HCT116 (cell line): ENCODE measurements around the gene CALML4. TPM values are rescaled to one million over a fixed set of nuclear protein-coding genes. Genes with fewer than 3 reads are reported as not detected.

Experiments
- ATAC-seq: fragments of 200-7000 bp; cut with Tn5 transposase; 2 replicates; pipeline ENCODE4 v1.9.1; 2020; ENCODE audit warnings: mild to moderate bottlenecking, moderate library complexity
- BruUV-seq: library from RNA; stranded (reverse); fragments of 400-500 nt; replicated peaks from 2 replicates; lab custom pipeline; 2021; lab: Mats Ljungman, UMichigan
- CTCF ChIA-PET: fragments of 300-600 bp; sonication (Branson Sonifier 250); formaldehyde crosslinking; loops from one replicate; lab custom pipeline; 2021; ENCODE audit warnings: antibody characterized with exemption; lab: Charles Lee
- POLR2A ChIA-PET: fragments of 300-600, 350-600 bp; sonication (Branson Sonifier 250); formaldehyde crosslinking; loops from one replicate; lab custom pipeline; 2021; ENCODE audit warnings: antibody characterized with exemption; lab: Charles Lee
- RAD21 ChIA-PET, 2 experiments: fragments of 300-600 bp; sonication (Branson Sonifier 250); formaldehyde crosslinking; loops; one replicate each; lab custom pipeline; 2023; ENCODE audit warnings: low total read pairs in 2 of 2; ENCODE audit not compliant: uncharacterized antibody in 2 of 2, unreplicated experiment in 2 of 2, low non-redundant PET in 1 of 2; lab: Charles Lee
- DNase-seq: peaks from one replicate; pipeline ENCODE4 v3.0.0-alpha.2; 2010; ENCODE audit warnings: low read depth, low spot score
- H2AFZ ChIP-seq: fragments of 200-600 bp; shearing (Covaris generic), sonication (generic); 2 replicates; pipeline ENCODE4 v1.6.1; 2017; ENCODE audit warnings: low read depth, mixed run types, mixed read lengths, antibody characterized with exemption, low read length; ENCODE audit not compliant: poor library complexity, severe bottlenecking
- H3K27ac ChIP-seq: 2 replicates; pipeline ENCODE4 v1.5.1; 2012; ENCODE audit warnings: low read depth, low read length
- H3K27me3 ChIP-seq: fragments of 200-600 bp; sonication (generic); 2 replicates; pipeline ENCODE4 v1.6.1; 2016; ENCODE audit warnings: mixed run types, low read length, mixed read lengths; ENCODE audit not compliant: insufficient read depth
- H3K36me3 ChIP-seq, 2 experiments: fragments of 200-500 bp in 1 of 2; fragments of 200-600 bp in 1 of 2; sonication (Bioruptor generic) in 1 of 2; sonication (generic) in 1 of 2; 2 replicates each; pipeline versions ENCODE4 v1.5.1 to v1.6.1; 2014 to 2016; ENCODE audit warnings: low read length in 2 of 2, inconsistent platforms in 1 of 2, mixed read lengths in 1 of 2, mixed run types in 1 of 2; ENCODE audit not compliant: insufficient read depth in 2 of 2, control insufficient read depth in 1 of 2
- H3K4me1 ChIP-seq, 2 experiments: fragments of 200-600 bp in 1 of 2; sonication (generic) in 1 of 2; 2 replicates each; pipeline versions ENCODE4 v1.5.1 to v1.6.1; 2012 to 2017; ENCODE audit warnings: low read length in 2 of 2, inconsistent platforms in 1 of 2, mild to moderate bottlenecking in 1 of 2, mixed read lengths in 1 of 2, mixed run types in 1 of 2, moderate library complexity in 1 of 2; ENCODE audit not compliant: insufficient read depth in 2 of 2, control insufficient read depth in 1 of 2
- H3K4me2 ChIP-seq: fragments of 200-600 bp; sonication (generic); 2 replicates; pipeline ENCODE4 v1.6.1; 2017; ENCODE audit warnings: mixed run types, low read length, mixed read lengths
- H3K4me3 ChIP-seq, 2 experiments: fragments of 200-600 bp in 1 of 2; sonication (generic) in 1 of 2; replicated peaks in 1 of 2; 2 replicates each; pipeline ENCODE4 v1.5.1; 2011 to 2016; ENCODE audit warnings: low read length in 2 of 2, control low read depth in 1 of 2, low read depth in 1 of 2, mild to moderate bottlenecking in 1 of 2, mixed read lengths in 1 of 2, mixed run types in 1 of 2
- H3K79me2 ChIP-seq: fragments of 200-600 bp; sonication (generic); 2 replicates; pipeline ENCODE4 v1.6.1; 2017; ENCODE audit warnings: mild to moderate bottlenecking, mixed run types, low read length, moderate library complexity, mixed read lengths; ENCODE audit not compliant: insufficient read depth
- H3K9ac ChIP-seq: fragments of 200-600 bp; sonication (generic); 2 replicates; pipeline ENCODE4 v1.6.1; 2016; ENCODE audit warnings: low read length, mixed read lengths
- H3K9me2 ChIP-seq: fragments of 200-600 bp; sonication (generic), shearing (Covaris generic); 2 replicates; pipeline ENCODE4 v1.6.1; 2017; ENCODE audit warnings: mixed run types, mild to moderate bottlenecking, moderate library complexity; ENCODE audit not compliant: insufficient read depth
- H3K9me3 ChIP-seq, 2 experiments: fragments of 200-500 bp in 1 of 2; fragments of 200-600 bp in 1 of 2; sonication (Bioruptor generic) in 1 of 2; sonication (generic) in 1 of 2; 2 replicates each; pipeline ENCODE4 v1.6.1; 2014 to 2017; ENCODE audit warnings: low read length in 2 of 2, mixed read lengths in 2 of 2, inconsistent platforms in 1 of 2, low read depth in 1 of 2, mild to moderate bottlenecking in 1 of 2, mixed run types in 1 of 2, moderate library complexity in 1 of 2; ENCODE audit not compliant: control insufficient read depth in 1 of 2, insufficient read depth in 1 of 2
- H4K20me1 ChIP-seq: fragments of 200-600 bp; sonication (generic), shearing (Covaris generic); 2 replicates; pipeline ENCODE4 v1.6.1; 2017; ENCODE audit warnings: mixed run types, mild to moderate bottlenecking, moderate library complexity; ENCODE audit not compliant: insufficient read depth
- CEBPB ChIP-seq: IDR thresholded peaks from 2 replicates; pipeline ENCODE4 v1.6.1; 2012; ENCODE audit warnings: low read depth
- EZH2 ChIP-seq: fragments of 200-600 bp; sonication (generic); IDR thresholded peaks from 2 replicates; pipeline ENCODE4 v1.6.1; 2017; ENCODE audit warnings: antibody characterized with exemption, mixed run types
- EZH2phosphoT487 ChIP-seq: fragments of 200-600 bp; IDR thresholded peaks from 2 replicates; pipeline ENCODE4 v1.6.1; 2018; ENCODE audit warnings: antibody characterized with exemption, borderline replicate concordance
- JUND ChIP-seq: IDR thresholded peaks from 2 replicates; pipeline ENCODE4 v1.6.1; 2012
- POLR2A ChIP-seq: IDR thresholded peaks from 2 replicates; pipeline ENCODE4 v1.7.0; 2011; ENCODE audit warnings: borderline replicate concordance; ENCODE audit not compliant: insufficient read depth, insufficient read length; ENCODE audit errors: extremely low read depth
- SIN3A ChIP-seq: IDR thresholded peaks from 2 replicates; pipeline ENCODE4 v1.6.1; 2012; ENCODE audit warnings: low read depth
- SRF ChIP-seq: IDR thresholded peaks from 2 replicates; pipeline ENCODE4 v1.6.1; 2012; ENCODE audit warnings: low read depth
- YY1 ChIP-seq: IDR thresholded peaks from 2 replicates; pipeline ENCODE4 v1.6.1; 2011; ENCODE audit warnings: low read length, low read depth, moderate library complexity, mild to moderate bottlenecking; ENCODE audit not compliant: insufficient replicate concordance; ENCODE audit errors: extremely low read depth
- ZNF274 ChIP-seq: fragments of 200-500 bp; sonication (Bioruptor generic); IDR thresholded peaks from 2 replicates; pipeline ENCODE4 v1.6.1; 2014; ENCODE audit warnings: mild to moderate bottlenecking, low read depth, low read length, inconsistent platforms
- intact Hi-C: fragments of 100-400 bp; cut with micrococcal nuclease; formaldehyde crosslinking; loops from 2 replicates; pipeline ENCODE4 v1.10.0; 2022
- total RNA-seq: library from RNA; stranded (reverse); gene quantifications from one replicate; pipeline ENCODE4 v1.2.1, GENCODE V29; 2021; ENCODE audit not compliant: unreplicated experiment
- TF ChIP-seq, protein P1 (sequence below): IDR thresholded peaks from 2 replicates; pipeline ENCODE4 v1.6.1; 2012

Gene CALML4
- total RNA-seq, 1 experiment from 2014 or later, result 8.5 TPM

DNA sequence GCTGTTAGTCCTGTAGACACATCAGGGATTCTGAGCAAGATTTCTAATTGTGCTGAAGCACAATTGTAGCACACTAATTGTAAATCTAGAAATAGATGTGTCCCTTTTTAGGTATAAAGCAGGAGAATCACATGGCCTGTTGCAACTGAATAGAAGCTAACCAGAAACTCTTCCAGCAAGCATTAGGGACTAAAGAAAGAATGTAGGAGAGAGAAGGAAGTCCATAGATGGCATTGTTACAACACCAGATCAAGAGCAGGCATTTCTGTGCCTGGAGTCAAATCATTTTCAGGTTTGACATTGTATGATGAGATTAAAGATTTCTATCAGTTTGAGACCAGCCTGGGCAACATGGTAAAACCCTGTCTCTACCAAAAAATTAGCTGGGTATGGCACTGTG lies 27.4 kb downstream of the CALML4 start:
- no peak for TF ChIP-seq ZNF274
- no peak for TF ChIP-seq SIN3A
- TF ChIP-seq POLR2A, result no peak
- no peak for TF ChIP-seq EZH2phosphoT487
- Histone ChIP-seq H3K27me3 (no peaks in the 10 kb centered on the region), H3K27ac (no peak overlapping the region), H3K4me3 (no peak overlapping the region), H3K36me3 (peaks cover 0 to 19% of the 10 kb centered on the region in 2 experiments; a peak in 3 of 4 replicates), H3K9ac (no peak overlapping the region), H3K79me2 (no peaks in the 10 kb centered on the region), H3K9me2 (no peaks in the 10 kb centered on the region), H4K20me1 (peaks cover 3% of the 10 kb centered on the region; the same call in 1 of the 2 replicates), H3K4me2 (no peak overlapping the region), H2AFZ (no peak overlapping the region), H3K4me1 (no peaks in the 10 kb centered on the region), H3K9me3 (no peaks in the 10 kb centered on the region)
- no TSS peak for BruUV-seq
- ATAC-seq (no peak), DNase-seq (no peak)
- intact Hi-C loops, result no loop called here
- ChIA-PET RAD21 (no interaction called here), CTCF (no interaction called here), POLR2A (no interaction called here)

DNA sequence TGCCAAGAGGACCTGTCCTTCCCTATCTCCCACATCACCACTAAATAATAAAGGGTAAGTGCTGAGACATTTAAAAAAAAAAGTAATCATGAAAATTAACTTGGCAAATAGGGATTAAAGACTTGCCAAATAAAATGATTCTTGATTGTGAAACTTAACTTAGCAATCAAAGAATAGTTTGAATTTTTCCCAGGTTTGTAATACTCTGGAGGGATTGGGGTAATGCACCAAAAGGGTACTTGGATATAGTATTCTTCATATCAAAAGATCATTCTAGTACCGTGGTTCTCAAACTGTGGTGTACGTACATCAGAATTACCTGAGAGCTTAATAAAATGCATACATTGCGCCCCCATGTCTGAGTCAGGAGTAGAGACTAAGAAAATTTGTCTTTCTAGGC lies 28.5 kb downstream of the CALML4 start:
- RAD21 ChIA-PET, result no interaction called here
- TF ChIP-seq SRF (no peak), SIN3A (no peak), CEBPB (no peak), YY1 (no peak), EZH2 (no peak), POLR2A (no peak), JUND (no peak)
- TF ChIP-seq, protein P1, sequence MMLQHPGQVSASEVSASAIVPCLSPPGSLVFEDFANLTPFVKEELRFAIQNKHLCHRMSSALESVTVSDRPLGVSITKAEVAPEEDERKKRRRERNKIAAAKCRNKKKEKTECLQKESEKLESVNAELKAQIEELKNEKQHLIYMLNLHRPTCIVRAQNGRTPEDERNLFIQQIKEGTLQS, result no peak
- CTCF ChIA-PET, result no interaction called here

More for the DNA sequence above, 28.5 kb downstream of the CALML4 start:
- Histone ChIP-seq H3K4me3 (no peak overlapping the region), H2AFZ (no peak overlapping the region), H3K9ac (no peak overlapping the region), H3K27ac (no peak overlapping the region), H3K36me3 (peaks cover 0 to 15% of the 10 kb centered on the region in 2 experiments; a peak in 3 of 4 replicates), H4K20me1 (peaks cover 3% of the 10 kb centered on the region; the same call in 1 of the 2 replicates), H3K27me3 (no peaks in the 10 kb centered on the region), H3K4me1 (no peaks in the 10 kb centered on the region), H3K9me3 (no peaks in the 10 kb centered on the region), H3K79me2 (no peaks in the 10 kb centered on the region), H3K4me2 (no peak overlapping the region), H3K9me2 (no peaks in the 10 kb centered on the region)
- intact Hi-C loops, result no loop called here
- POLR2A ChIA-PET, result no interaction called here
- DNase-seq (no peak), ATAC-seq (no peak)
- BruUV-seq, result no TSS peak
